Testis (tissue), 3 donors: ENCODE results near the gene IL17REL. TPM values are rescaled to one million over a fixed set of nuclear protein-coding genes. Genes with fewer than 3 reads are reported as not detected.

Experiments
- DNase-seq: peaks from one replicate; pipeline ENCODE4 v3.0.0-alpha.2; 2019
- H3K27ac ChIP-seq, 2 donors: fragments of 200-600 bp; sonication (generic); one replicate each; pipeline ENCODE4 v1.5.1; 2019
- H3K27me3 ChIP-seq: fragments of 200-600 bp; sonication (generic); one replicate; pipeline ENCODE4 v1.5.1; 2019
- H3K36me3 ChIP-seq: fragments of 200-600 bp; sonication (generic); one replicate; pipeline ENCODE4 v1.5.1; 2017; ENCODE audit warnings: low read depth; ENCODE audit errors: missing control alignments
- H3K4me1 ChIP-seq: fragments of 200-600 bp; sonication (generic); one replicate; pipeline ENCODE4 v1.5.1; 2019
- H3K4me3 ChIP-seq, 2 donors: fragments of 200-600 bp; sonication (generic); one replicate each; pipeline ENCODE4 v1.5.1; 2017 to 2019
- H3K9me3 ChIP-seq: fragments of 200-600 bp; sonication (generic); one replicate; pipeline ENCODE4 v1.5.1; 2017
- CTCF ChIP-seq, 3 experiments: fragments of 450-650 bp in 2 of 3; fragments of 200-600 bp in 1 of 3; sonication (generic) in 1 of 3; IDR thresholded peaks; one replicate each; pipeline ENCODE4 v1.5.1; 2016 to 2019; ENCODE audit warnings: antibody characterized with exemption in 3 of 3, mild to moderate bottlenecking in 2 of 3, moderate library complexity in 1 of 3
- POLR2A ChIP-seq: fragments of 450-650 bp; IDR thresholded peaks from one replicate; pipeline ENCODE4 v1.6.1; 2017; ENCODE audit warnings: antibody characterized with exemption, mild to moderate bottlenecking, moderate library complexity
- WGBS, 2 donors: methylation state at CpG; one replicate each; pipeline ENCODE4 v1.1.5; 2018; 5-methylcytosine and 5-hydroxymethylcytosine counted together
- intact Hi-C: fragments of 100-400 bp; cut with DNase I; formaldehyde crosslinking; loops from one replicate; pipeline ENCODE4 v1.15.1; 2023; ENCODE audit warnings: low total_unique reads
- polyA plus RNA-seq: library from polyadenylated mRNA; stranded (reverse); fragments of 350-450 nt; fragmentation: Illumina TruSeq; extraction: RNeasy Lipid Tissue Mini Kit (QIAGEN cat#74804); gene quantifications from one replicate; pipeline ENCODE4 v1.2.3, GENCODE V29; 2014; ENCODE audit warnings: low read depth, low replicate concordance; ENCODE audit not compliant: insufficient read depth
- total RNA-seq, 2 donors: library from RNA; depleted of rRNA; stranded (reverse); fragments of >200 nt; gene quantifications; one replicate each; pipeline ENCODE4 v1.2.3, GENCODE V29; 2016

Gene IL17REL
- total and polyA plus RNA-seq, 3 donors from 2014 or later = 0.25 to 0.55 (median 0.30) TPM

- intact Hi-C loops = no loop called here
- no peak overlapping the region for H3K27ac ChIP-seq
- 62 to 63% methylated on average over 8 to 16 of the region's 16 CpGs for WGBS, 2 donors
- H3K4me1 ChIP-seq = peaks cover 9% of the 10 kb centered on the region
- no peak for TF ChIP-seq CTCF (IDR thresholded peaks at IDR 0.05)
- TF ChIP-seq POLR2A = no peak
- no peak overlapping the region for H3K4me3 ChIP-seq
- no peaks in the 10 kb centered on the region for H3K27me3 ChIP-seq
- H3K9me3 ChIP-seq = no peaks in the 10 kb centered on the region
- H3K36me3 ChIP-seq = no peaks in the 10 kb centered on the region
- no peak for DNase-seq
Observed at GRCh38 chr22:50014053-50014501, 1.5 kb upstream of the IL17REL start.

GRCh38 chr22:50011447-50012210, 936 bp downstream of the IL17REL start:
- no peak for TF ChIP-seq POLR2A
- no peak for TF ChIP-seq CTCF (IDR thresholded peaks at IDR 0.05)
- no peaks in the 10 kb centered on the region for H3K27me3 ChIP-seq

GRCh38 chr22:50010676-50011446, 1.7 kb downstream of the IL17REL start:
- Histone ChIP-seq H3K4me3 (peak overlapping the region in 1 of 2 donors; percentile 31), H3K27ac (no peak overlapping the region), H3K27me3 (no peaks in the 10 kb centered on the region), H3K9me3 (no peaks in the 10 kb centered on the region), H3K4me1 (peaks cover 9% of the 10 kb centered on the region), H3K36me3 (no peaks in the 10 kb centered on the region)
- DNase-seq = no peak
- intact Hi-C loops = no loop called here
- 2 to 6% methylated on average over 16 to 49 of the region's 61 CpGs for WGBS, 2 donors
- no peak for TF ChIP-seq POLR2A
- TF ChIP-seq CTCF (IDR thresholded peaks at IDR 0.05) = no peak

More at GRCh38 chr22:50011447-50012210, 936 bp downstream of the IL17REL start:
- Histone ChIP-seq H3K4me3 (no peak overlapping the region), H3K36me3 (no peaks in the 10 kb centered on the region), H3K4me1 (peaks cover 9% of the 10 kb centered on the region), H3K9me3 (no peaks in the 10 kb centered on the region), H3K27ac (no peak overlapping the region)
- no peak for DNase-seq
- intact Hi-C loops = no loop called here
- WGBS, 2 donors = 47 to 55% methylated on average over 15 to 18 of the region's 18 CpGs

GRCh38 chr22:50009765-50010675, 2.5 kb downstream of the IL17REL start:
- Histone ChIP-seq H3K4me3 (peak overlapping the region in 1 of 2 donors; percentile 31), H3K4me1 (peaks cover 9% of the 10 kb centered on the region), H3K27me3 (no peaks in the 10 kb centered on the region), H3K9me3 (no peaks in the 10 kb centered on the region), H3K36me3 (no peaks in the 10 kb centered on the region), H3K27ac (no peak overlapping the region)
- WGBS, 2 donors = 43 to 63% methylated on average over 30 to 45 of the region's 46 CpGs
- DNase-seq = no peak
- intact Hi-C loops = no loop called here
- TF ChIP-seq POLR2A = no peak
